Sigmoid colon (tissue), 7 donors: ENCODE results near the gene ADCY5. TPM values are rescaled to one million over a fixed set of nuclear protein-coding genes. Genes with fewer than 3 reads are reported as not detected.

ENCODE experiments used
- DNase-seq: peaks from one replicate; pipeline ENCODE4 v3.0.0-alpha.2; 2019
- H3K27ac ChIP-seq, 4 donors: fragments of 200-600 bp; sonication (generic); one replicate each; pipeline ENCODE4 v1.5.1; 2016 to 2019; ENCODE audit warnings: mild to moderate bottlenecking in 1 of 4
- H3K27me3 ChIP-seq, 3 donors: fragments of 200-600 bp; sonication (generic); one replicate each; pipeline ENCODE4 v1.5.1; 2019; ENCODE audit warnings: mild to moderate bottlenecking in 1 of 3
- H3K36me3 ChIP-seq, 4 donors: fragments of 200-600 bp; sonication (generic); one replicate each; pipeline ENCODE4 v1.5.1; 2016 to 2019
- H3K4me1 ChIP-seq, 4 donors: fragments of 200-600 bp; sonication (generic); one replicate each; pipeline ENCODE4 v1.5.1; 2017 to 2019
- H3K4me3 ChIP-seq, 4 donors: fragments of 200-600 bp; sonication (generic); one replicate each; pipeline ENCODE4 v1.5.1; 2017 to 2019; ENCODE audit warnings: mild to moderate bottlenecking in 2 of 4, moderate library complexity in 1 of 4
- H3K9me3 ChIP-seq, 4 donors: fragments of 200-600 bp in 3 of 4; sonication (generic) in 3 of 4; one replicate each; pipeline versions ENCODE4 v1.5.1 to v1.6.1; 2013 to 2019
- EP300 ChIP-seq, 4 donors: sonication (generic); formaldehyde crosslinking; IDR thresholded peaks; one replicate each; pipeline ENCODE4 v1.6.1; 2017; ENCODE audit warnings: antibody characterized with exemption in 4 of 4
- POLR2A ChIP-seq, 2 donors: fragments of 450-650 bp; IDR thresholded peaks; one replicate each; pipeline ENCODE4 v1.6.1; 2016; ENCODE audit warnings: antibody characterized with exemption in 2 of 2, mild to moderate bottlenecking in 2 of 2, moderate library complexity in 2 of 2
- POLR2AphosphoS5 ChIP-seq, 4 donors: sonication (generic); formaldehyde crosslinking; IDR thresholded peaks; one replicate each; pipeline ENCODE4 v1.6.1; 2017; ENCODE audit warnings: antibody characterized with exemption in 4 of 4
- WGBS, 2 donors: extraction: QIAGEN DNeasy Blood & Tissue Kit; methylation state at CpG; one replicate each; pipeline ENCODE4 v1.1.7; 2013; 5-methylcytosine and 5-hydroxymethylcytosine counted together
- intact Hi-C: fragments of 100-400 bp; cut with DNase I; formaldehyde crosslinking; loops from one replicate; pipeline ENCODE4 v1.15.1; 2023
- polyA plus RNA-seq, 3 donors: library from polyadenylated mRNA; stranded (reverse); fragments of 200-250 nt; gene quantifications; one replicate each; pipeline ENCODE4 v1.2.3, GENCODE V29; 2013
- total RNA-seq, 4 donors: library from RNA; depleted of rRNA; stranded (reverse); fragments of >200 nt; gene quantifications; one replicate each; pipeline ENCODE4 v1.1.0, GENCODE V29; 2016
- TF ChIP-seq, protein P1 (sequence below), 4 experiments: fragments of 450-650 bp in 3 of 4; fragments of 200-600 bp in 1 of 4; IDR thresholded peaks; one replicate each; pipeline ENCODE4 v1.5.1; 2016 to 2019; ENCODE audit warnings: antibody characterized with exemption in 4 of 4, mild to moderate bottlenecking in 3 of 4, moderate library complexity in 2 of 4
- donor health status: healthy with polysubstance abuse.
- donor health status: Bipolar disorder and iron deficiency.
- donor health status: healthy.

Gene ADCY5
- total and polyA plus RNA-seq, 7 donors, result 1.4 to 84.4 (median 39.5) TPM

DNA sequence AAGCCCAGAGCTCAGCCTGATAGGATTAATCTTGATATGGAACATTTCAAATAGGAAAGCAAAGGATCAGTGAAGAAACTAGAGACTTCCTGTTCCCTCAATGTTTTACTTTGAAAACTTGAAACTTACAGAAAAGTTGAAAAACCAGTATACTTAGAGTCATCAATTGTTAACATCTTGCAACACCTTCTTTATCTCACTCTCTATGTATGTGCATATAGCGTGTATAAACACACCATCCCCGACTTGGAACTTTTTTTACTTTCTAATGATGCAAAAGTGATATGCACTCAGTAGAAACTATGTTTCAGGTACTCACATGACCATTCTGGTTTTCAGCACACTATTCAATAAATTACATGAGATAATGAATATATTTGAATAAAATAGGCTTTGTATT, 186.7 kb downstream of the ADCY5 start:
- TF ChIP-seq POLR2A (IDR thresholded peaks at IDR 0.05) (no peak), POLR2AphosphoS5 (IDR thresholded peaks at IDR 0.05) (no peak), EP300 (IDR thresholded peaks at IDR 0.05) (no peak)
- TF ChIP-seq, protein P1, sequence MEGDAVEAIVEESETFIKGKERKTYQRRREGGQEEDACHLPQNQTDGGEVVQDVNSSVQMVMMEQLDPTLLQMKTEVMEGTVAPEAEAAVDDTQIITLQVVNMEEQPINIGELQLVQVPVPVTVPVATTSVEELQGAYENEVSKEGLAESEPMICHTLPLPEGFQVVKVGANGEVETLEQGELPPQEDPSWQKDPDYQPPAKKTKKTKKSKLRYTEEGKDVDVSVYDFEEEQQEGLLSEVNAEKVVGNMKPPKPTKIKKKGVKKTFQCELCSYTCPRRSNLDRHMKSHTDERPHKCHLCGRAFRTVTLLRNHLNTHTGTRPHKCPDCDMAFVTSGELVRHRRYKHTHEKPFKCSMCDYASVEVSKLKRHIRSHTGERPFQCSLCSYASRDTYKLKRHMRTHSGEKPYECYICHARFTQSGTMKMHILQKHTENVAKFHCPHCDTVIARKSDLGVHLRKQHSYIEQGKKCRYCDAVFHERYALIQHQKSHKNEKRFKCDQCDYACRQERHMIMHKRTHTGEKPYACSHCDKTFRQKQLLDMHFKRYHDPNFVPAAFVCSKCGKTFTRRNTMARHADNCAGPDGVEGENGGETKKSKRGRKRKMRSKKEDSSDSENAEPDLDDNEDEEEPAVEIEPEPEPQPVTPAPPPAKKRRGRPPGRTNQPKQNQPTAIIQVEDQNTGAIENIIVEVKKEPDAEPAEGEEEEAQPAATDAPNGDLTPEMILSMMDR (IDR thresholded peaks at IDR 0.05), result no peak
- peaks cover 0 to 36% (median 0%) of the 10 kb centered on the region in 4 donors for H3K36me3 ChIP-seq
- intact Hi-C loops, result no loop called here
- H3K27me3 ChIP-seq, result no peaks in the 10 kb centered on the region
- WGBS, 2 donors, result 92% methylated on average over 2 of the region's 2 CpGs
- DNase-seq, result no peak
- no peaks in the 10 kb centered on the region for H3K4me1 ChIP-seq
- no peak overlapping the region for H3K27ac ChIP-seq
- H3K4me3 ChIP-seq, result no peak overlapping the region
- H3K9me3 ChIP-seq, result no peaks in the 10 kb centered on the region

DNA sequence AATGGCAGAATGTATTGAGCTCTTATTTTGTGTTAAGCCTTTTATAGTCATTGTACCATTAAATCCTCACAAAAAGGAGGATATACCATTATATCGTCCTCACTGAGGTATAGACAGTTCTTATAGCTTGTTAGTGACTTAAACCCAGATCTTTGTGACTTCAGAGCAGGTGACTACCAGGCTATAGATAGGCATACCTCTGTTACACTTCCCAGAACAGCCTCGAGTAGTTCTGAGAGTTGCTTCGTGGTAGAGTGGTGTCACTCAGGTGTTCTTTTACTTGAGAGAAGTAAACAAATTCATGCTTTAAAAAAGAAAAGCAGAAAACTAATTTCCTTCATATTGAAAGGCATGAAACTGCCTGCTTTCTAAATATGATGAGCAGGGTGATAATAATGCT, 187.2 kb downstream of the ADCY5 start:
- Histone ChIP-seq H3K27ac (no peak overlapping the region), H3K27me3 (no peaks in the 10 kb centered on the region), H3K4me3 (no peak overlapping the region), H3K36me3 (peaks cover 0 to 40% (median 0%) of the 10 kb centered on the region in 4 donors), H3K9me3 (no peaks in the 10 kb centered on the region), H3K4me1 (no peaks in the 10 kb centered on the region)
- WGBS, 2 donors, result 79 to 91% methylated on average over 3 of the region's 3 CpGs
- intact Hi-C loops, result no loop called here
- TF ChIP-seq POLR2AphosphoS5 (IDR thresholded peaks at IDR 0.05) (no peak), EP300 (IDR thresholded peaks at IDR 0.05) (no peak), POLR2A (IDR thresholded peaks at IDR 0.05) (no peak)
- TF ChIP-seq, protein P1 (IDR thresholded peaks at IDR 0.05), result no peak
- DNase-seq, result no peak

DNA sequence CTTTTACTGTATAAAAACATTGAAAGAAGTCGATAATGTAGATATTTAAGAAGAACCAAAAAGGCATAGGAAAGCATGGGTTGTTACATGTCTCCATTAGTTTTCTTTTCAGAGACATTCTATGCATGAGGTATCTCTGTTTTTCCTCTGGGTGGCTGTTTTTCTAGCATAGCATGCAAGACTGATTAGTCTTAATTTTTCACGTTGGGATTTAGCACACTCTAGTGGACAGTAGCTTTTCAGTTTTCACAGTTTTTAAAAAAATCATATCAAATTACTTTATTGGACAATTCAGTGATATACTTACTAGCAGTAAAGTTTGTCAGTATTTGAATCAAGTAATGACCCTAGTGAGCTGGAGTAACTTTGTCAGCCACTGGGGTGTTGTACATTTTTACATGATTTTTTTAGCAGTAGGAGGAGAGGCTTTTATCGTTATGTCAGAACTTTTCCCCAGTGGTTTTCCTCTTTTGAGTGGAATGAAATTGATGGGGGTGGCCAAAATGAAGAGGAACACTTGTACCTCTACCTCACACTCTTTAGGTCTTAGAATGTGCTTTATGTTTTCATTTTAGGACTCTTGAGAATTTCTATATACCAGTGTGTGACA, 190.0 kb downstream of the ADCY5 start:
- no peaks in the 10 kb centered on the region for H3K9me3 ChIP-seq
- no peaks in the 10 kb centered on the region for H3K4me1 ChIP-seq
- H3K27me3 ChIP-seq, result no peaks in the 10 kb centered on the region
- no peak overlapping the region for H3K4me3 ChIP-seq
- intact Hi-C loops, result loop anchor here (5.0 to 10.0 kb wide), 2 partner anchors 234 to 317 kb away; partner anchors contain the start of gene SEMA5B
- H3K27ac ChIP-seq, result no peak overlapping the region
- DNase-seq, result no peak
- peaks cover 0 to 26% (median 0%) of the 10 kb centered on the region in 4 donors for H3K36me3 ChIP-seq
- TF ChIP-seq, protein P1 (IDR thresholded peaks at IDR 0.05), result peak; percentile 32 to 51 (median 43)
- no peak for TF ChIP-seq EP300 (IDR thresholded peaks at IDR 0.05)
- WGBS, 2 donors, result 48 to 58% methylated on average over 3 of the region's 3 CpGs

DNA sequence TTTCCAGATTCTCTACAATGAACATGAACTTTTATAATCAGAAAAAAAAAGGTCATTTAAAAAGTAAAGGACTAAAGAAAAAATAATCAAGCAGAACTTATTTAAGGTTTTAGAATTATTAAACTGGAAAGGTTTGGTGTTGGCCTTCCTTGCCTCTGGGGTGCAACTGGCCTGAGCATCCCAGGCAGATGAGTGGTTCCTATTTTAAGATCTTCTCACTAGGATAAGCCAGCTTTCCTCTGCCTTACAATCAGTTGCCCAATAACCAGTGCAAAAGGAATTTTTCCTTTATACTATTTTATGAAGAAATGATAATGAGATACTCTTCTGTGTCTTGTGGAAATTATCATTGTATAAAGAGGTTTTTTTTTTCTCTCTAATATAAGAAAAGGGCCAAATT, 190.5 kb downstream of the ADCY5 start:
- Histone ChIP-seq H3K27ac (no peak overlapping the region), H3K27me3 (no peaks in the 10 kb centered on the region), H3K9me3 (no peaks in the 10 kb centered on the region), H3K4me1 (no peaks in the 10 kb centered on the region), H3K36me3 (peaks cover 0 to 28% (median 0%) of the 10 kb centered on the region in 4 donors), H3K4me3 (no peak overlapping the region)
- intact Hi-C loops, result loop anchor here (5.0 to 10.0 kb wide), 2 partner anchors 234 to 316 kb away; partner anchors contain the start of gene SEMA5B
- TF ChIP-seq EP300 (IDR thresholded peaks at IDR 0.05) (no peak), POLR2AphosphoS5 (IDR thresholded peaks at IDR 0.05) (no peak), POLR2A (IDR thresholded peaks at IDR 0.05) (no peak)
- TF ChIP-seq, protein P1 (IDR thresholded peaks at IDR 0.05), result no peak
- no peak for DNase-seq

DNA sequence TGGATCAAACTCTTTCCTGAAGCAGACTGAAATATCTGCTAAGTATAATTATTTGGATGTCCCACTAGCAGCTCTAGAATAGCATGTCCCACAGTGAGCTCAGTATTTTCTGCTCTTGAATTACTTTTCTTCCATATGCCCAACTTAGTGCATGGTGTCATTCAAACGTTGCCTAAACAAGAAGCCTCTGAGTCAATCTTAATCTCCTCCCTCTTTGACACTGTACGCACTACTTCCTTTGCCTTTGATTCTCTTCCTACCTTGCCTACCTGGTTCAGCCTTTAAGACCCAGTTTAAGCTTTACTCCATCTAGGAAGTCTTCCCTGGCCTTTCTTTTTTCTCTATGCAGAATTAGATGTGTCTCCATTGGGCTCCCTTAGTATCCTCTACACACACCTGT, 192.6 kb downstream of the ADCY5 start:
- H3K4me1 ChIP-seq, result no peaks in the 10 kb centered on the region
- H3K9me3 ChIP-seq, result no peaks in the 10 kb centered on the region
- TF ChIP-seq POLR2A (IDR thresholded peaks at IDR 0.05) (no peak), EP300 (IDR thresholded peaks at IDR 0.05) (no peak), POLR2AphosphoS5 (IDR thresholded peaks at IDR 0.05) (no peak)
- TF ChIP-seq, protein P1 (IDR thresholded peaks at IDR 0.05), result no peak
- peaks cover 0 to 37% (median 0%) of the 10 kb centered on the region in 4 donors for H3K36me3 ChIP-seq
- no peaks in the 10 kb centered on the region for H3K27me3 ChIP-seq
- WGBS, 2 donors, result 60 to 68% methylated on average over 2 of the region's 2 CpGs
- DNase-seq, result no peak
- H3K4me3 ChIP-seq, result no peak overlapping the region
- no peak overlapping the region for H3K27ac ChIP-seq
- intact Hi-C loops, result loop anchor here (5.0 to 10.0 kb wide), 2 partner anchors 231 to 314 kb away; partner anchors contain the start of gene SEMA5B
